Spinal cord (tissue), 10 donors: ENCODE measurements around the gene TMEM259. TPM values are rescaled to one million over a fixed set of nuclear protein-coding genes. Genes with fewer than 3 reads are reported as not detected.

Source experiments
- DNase-seq, 6 donors: peaks; one replicate each; pipeline versions ENCODE4 v3.0.0 to v3.0.0-alpha.2; 2013 to 2015; ENCODE audit warnings: low spot score in 6 of 6, low read depth in 4 of 6
- H3K27ac ChIP-seq: one replicate; pipeline ENCODE4 v1.5.1; 2013; ENCODE audit warnings: low read depth, low read length, control low read depth
- H3K27me3 ChIP-seq: one replicate; pipeline ENCODE4 v1.6.1; 2013; ENCODE audit warnings: low read length; ENCODE audit not compliant: control insufficient read depth, insufficient read depth
- H3K36me3 ChIP-seq: one replicate; pipeline ENCODE4 v1.6.1; 2013; ENCODE audit warnings: low read length; ENCODE audit not compliant: control insufficient read depth, insufficient read depth
- H3K4me1 ChIP-seq: one replicate; pipeline ENCODE4 v1.6.1; 2013; ENCODE audit warnings: low read length; ENCODE audit not compliant: control insufficient read depth, insufficient read depth
- H3K4me3 ChIP-seq: one replicate; pipeline ENCODE4 v1.5.1; 2013; ENCODE audit warnings: low read depth, low read length, control low read depth
- H3K9me3 ChIP-seq: one replicate; pipeline ENCODE4 v1.6.1; 2013; ENCODE audit warnings: low read length; ENCODE audit not compliant: control insufficient read depth, insufficient read depth
- WGBS: methylation state at CpG from one replicate; pipeline ENCODE4 v1.1.5; 2013; ENCODE audit warnings: missing lambda C conversion rate; ENCODE audit not compliant: insufficient coverage; 5-methylcytosine and 5-hydroxymethylcytosine counted together
- polyA plus RNA-seq, 2 donors: library from polyadenylated mRNA; unstranded; fragments of 120-200 nt; gene quantifications; one replicate each; pipeline ENCODE4 v1.2.1, GENCODE V29; 2013; ENCODE audit not compliant: insufficient read length in 2 of 2
- total RNA-seq, 2 donors: library from RNA; depleted of rRNA in 1 of 2; stranded (reverse); fragments of 120-200 nt in 1 of 2; fragments of >200 nt in 1 of 2; gene quantifications; one replicate each; pipeline versions ENCODE4 v1.2.3 to v1.2.4, GENCODE V29; 2013 to 2014
- donor health status: healthy.

Gene TMEM259
- total and polyA plus RNA-seq, 4 donors = 32.7 to 191 (median 130) TPM

DNA sequence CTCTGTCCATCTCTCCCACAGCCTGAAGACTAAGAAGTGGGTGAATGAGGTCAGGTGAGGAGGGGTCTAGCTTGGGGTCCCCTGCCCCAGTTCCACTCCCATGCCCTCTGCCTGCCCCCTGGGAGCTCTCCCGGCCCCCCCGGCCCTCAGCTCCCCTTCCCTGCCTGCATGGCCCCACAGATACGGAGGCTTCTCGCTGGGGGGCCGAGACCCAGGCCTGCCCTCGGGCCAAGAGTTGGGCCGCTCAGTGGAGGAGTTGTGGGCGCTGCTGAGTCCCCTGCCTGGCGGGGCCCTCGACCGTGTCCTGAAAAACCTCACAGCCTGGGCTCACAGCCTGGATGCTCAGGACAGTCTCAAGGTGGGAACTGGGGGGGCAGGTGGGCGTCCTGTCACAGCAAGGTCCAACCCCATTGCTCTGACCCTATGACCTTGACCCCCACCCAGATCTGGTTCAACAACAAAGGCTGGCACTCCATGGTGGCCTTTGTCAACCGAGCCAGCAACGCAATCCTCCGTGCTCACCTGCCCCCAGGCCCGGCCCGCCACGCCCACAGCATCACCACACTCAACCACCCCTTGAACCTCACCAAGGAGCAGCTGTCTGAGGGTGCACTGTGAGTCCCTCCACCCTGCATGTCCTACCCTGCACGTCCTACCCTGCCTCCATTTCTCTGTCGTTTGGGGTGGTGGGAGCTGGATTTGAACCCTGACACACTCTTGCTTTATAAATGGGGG, 35.1 kb upstream of the TMEM259 start:
- Histone ChIP-seq H3K27ac (no peak overlapping the region), H3K9me3 (peaks cover 14% of the 10 kb centered on the region), H3K4me3 (no peak overlapping the region), H3K27me3 (no peaks in the 10 kb centered on the region), H3K4me1 (no peaks in the 10 kb centered on the region), H3K36me3 (peaks cover 43% of the 10 kb centered on the region)
- 95% methylated on average over 20 of the region's 20 CpGs for WGBS
- DNase-seq = no peak

DNA sequence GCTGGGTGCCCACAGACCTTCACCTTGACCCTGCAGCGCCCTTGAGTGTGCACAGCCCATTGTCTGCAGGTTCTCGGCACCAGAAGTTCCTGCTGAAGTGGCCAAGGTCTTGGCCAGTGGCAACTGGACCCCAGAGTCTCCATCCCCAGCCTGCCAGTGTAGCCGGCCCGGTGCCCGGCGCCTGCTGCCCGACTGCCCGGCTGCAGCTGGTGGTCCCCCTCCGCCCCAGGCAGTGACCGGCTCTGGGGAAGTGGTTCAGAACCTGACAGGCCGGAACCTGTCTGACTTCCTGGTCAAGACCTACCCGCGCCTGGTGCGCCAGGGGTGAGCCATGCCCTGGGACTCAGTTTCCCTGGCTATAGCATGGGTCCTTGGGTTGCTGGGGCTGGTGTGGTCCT, 34.1 kb upstream of the TMEM259 start:
- H3K4me3 ChIP-seq = no peak overlapping the region
- no peak overlapping the region for H3K27ac ChIP-seq
- H3K27me3 ChIP-seq = no peaks in the 10 kb centered on the region
- 93% methylated on average over 14 of the region's 14 CpGs for WGBS
- peaks cover 14% of the 10 kb centered on the region for H3K9me3 ChIP-seq
- peaks cover 47% of the 10 kb centered on the region for H3K36me3 ChIP-seq
- no peak for DNase-seq
- H3K4me1 ChIP-seq = no peaks in the 10 kb centered on the region

GRCh38 chr19:1054102-1055027, 33.4 kb upstream of the TMEM259 start:
- H3K27me3 ChIP-seq = no peaks in the 10 kb centered on the region
- H3K4me3 ChIP-seq = no peak overlapping the region
- H3K27ac ChIP-seq = no peak overlapping the region
- H3K36me3 ChIP-seq = peaks cover 47% of the 10 kb centered on the region
- H3K9me3 ChIP-seq = peaks cover 14% of the 10 kb centered on the region
- WGBS = 92% methylated on average over 26 of the region's 28 CpGs
- DNase-seq = no peak
- H3K4me1 ChIP-seq = no peaks in the 10 kb centered on the region

- WGBS = 87% methylated on average over 30 of the region's 31 CpGs
- H3K9me3 ChIP-seq = peaks cover 9% of the 10 kb centered on the region
- DNase-seq = no peak
- H3K4me1 ChIP-seq = no peaks in the 10 kb centered on the region
- no peak overlapping the region for H3K27ac ChIP-seq
- H3K36me3 ChIP-seq = peaks cover 49% of the 10 kb centered on the region
- H3K4me3 ChIP-seq = no peak overlapping the region
- no peaks in the 10 kb centered on the region for H3K27me3 ChIP-seq
Observed at GRCh38 chr19:1053176-1054101, 32.5 kb upstream of the TMEM259 start.

GRCh38 chr19:1052349-1052975, 31.5 kb upstream of the TMEM259 start:
- Histone ChIP-seq H3K9me3 (peaks cover 6% of the 10 kb centered on the region), H3K27ac (no peak overlapping the region), H3K4me1 (no peaks in the 10 kb centered on the region), H3K4me3 (no peak overlapping the region), H3K36me3 (peaks cover 55% of the 10 kb centered on the region), H3K27me3 (no peaks in the 10 kb centered on the region)
- no peak for DNase-seq
- WGBS = no CpG with 5 or more reads among the region's 5 CpGs

DNA sequence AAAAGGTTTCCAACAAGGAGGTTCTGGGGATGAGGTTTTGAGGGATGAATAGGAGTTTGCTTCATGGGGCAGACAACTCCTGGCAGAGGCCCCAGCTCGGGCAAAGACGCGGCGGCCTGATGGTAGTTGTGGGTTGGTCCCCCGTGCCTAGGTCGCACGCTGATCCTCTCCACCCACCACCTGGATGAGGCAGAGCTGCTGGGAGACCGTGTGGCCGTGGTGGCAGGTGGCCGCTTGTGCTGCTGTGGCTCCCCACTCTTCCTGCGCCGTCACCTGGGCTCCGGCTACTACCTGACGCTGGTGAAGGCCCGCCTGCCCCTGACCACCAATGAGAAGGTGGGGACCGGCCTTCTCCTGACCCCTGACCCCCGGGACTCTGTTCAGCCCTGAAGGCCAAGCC, 30.9 kb upstream of the TMEM259 start:
- H3K36me3 ChIP-seq = peaks cover 57% of the 10 kb centered on the region
- no peaks in the 10 kb centered on the region for H3K4me1 ChIP-seq
- 89% methylated on average over 10 of the region's 17 CpGs for whole genome bisulfite sequencing
- DNase-seq = no peak
- no peaks in the 10 kb centered on the region for H3K9me3 ChIP-seq
- no peak overlapping the region for H3K27ac ChIP-seq
- no peaks in the 10 kb centered on the region for H3K27me3 ChIP-seq
- no peak overlapping the region for H3K4me3 ChIP-seq

DNA sequence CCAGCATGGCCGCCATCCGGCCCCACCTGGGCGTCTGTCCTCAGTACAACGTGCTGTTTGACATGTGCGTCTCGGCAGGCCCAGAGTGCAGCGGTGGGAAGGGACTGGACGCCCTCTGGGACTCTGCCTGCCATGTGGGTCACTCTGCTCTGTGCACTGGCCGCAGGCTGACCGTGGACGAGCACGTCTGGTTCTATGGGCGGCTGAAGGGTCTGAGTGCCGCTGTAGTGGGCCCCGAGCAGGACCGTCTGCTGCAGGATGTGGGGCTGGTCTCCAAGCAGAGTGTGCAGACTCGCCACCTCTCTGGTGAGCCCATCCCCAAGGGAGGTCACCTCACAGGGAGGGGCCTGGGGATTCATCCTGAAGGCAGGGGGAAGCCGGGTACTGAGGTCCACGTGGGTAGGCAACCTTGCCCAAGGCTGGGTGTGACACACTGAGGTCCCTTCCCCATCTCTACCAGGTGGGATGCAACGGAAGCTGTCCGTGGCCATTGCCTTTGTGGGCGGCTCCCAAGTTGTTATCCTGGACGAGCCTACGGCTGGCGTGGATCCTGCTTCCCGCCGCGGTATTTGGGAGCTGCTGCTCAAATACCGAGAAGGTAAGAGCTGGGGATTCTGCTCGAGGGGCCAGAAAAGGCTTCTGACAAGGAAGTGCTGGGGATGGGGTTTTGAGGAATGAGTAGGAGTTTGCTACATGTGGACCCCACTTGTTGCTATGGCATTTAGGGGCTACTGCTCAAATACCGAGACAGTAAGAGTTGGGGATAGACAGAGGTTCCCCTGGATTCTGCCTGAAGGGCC, 30.3 kb upstream of the TMEM259 start:
- no peaks in the 10 kb centered on the region for H3K27me3 ChIP-seq
- H3K4me3 ChIP-seq = no peak overlapping the region
- no peaks in the 10 kb centered on the region for H3K4me1 ChIP-seq
- no peak for DNase-seq
- WGBS = 82% methylated on average over 31 of the region's 31 CpGs
- H3K9me3 ChIP-seq = no peaks in the 10 kb centered on the region
- H3K27ac ChIP-seq = no peak overlapping the region
- peaks cover 57% of the 10 kb centered on the region for H3K36me3 ChIP-seq

DNA sequence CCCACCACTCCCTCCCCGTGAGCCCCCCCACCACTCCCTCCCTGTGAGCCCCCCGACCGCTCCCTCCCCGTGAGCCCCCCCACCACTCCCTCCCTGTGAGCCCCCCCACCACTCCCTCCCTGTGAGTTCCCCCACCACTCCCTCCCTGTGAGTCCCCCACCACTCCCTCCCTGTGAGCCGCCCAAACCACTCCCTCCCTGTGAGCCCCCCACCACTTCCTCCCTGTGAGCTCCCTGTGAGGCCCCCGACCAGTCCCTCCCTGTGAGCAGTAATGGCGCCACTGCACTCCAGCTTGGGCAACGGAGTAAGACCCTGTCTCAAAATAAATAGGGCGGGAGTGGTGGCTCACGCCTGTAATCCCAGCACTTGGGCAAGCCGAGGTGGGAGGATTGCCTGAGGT, 28.9 kb upstream of the TMEM259 start:
- Histone ChIP-seq H3K27ac (no peak overlapping the region), H3K4me3 (no peak overlapping the region), H3K9me3 (no peaks in the 10 kb centered on the region), H3K4me1 (no peaks in the 10 kb centered on the region), H3K27me3 (no peaks in the 10 kb centered on the region), H3K36me3 (peaks cover 57% of the 10 kb centered on the region)
- WGBS = 37% methylated on average over 7 of the region's 11 CpGs
- DNase-seq = no peak
